KMS-11 (cell line): ENCODE measurements around the gene NELL2.

Source experiments
- H2AFZ ChIP-seq: fragments of 200-600 bp; sonication (generic); 2 replicates; pipeline ENCODE4 v1.6.1; 2016; ENCODE audit warnings: antibody characterized with exemption, mixed run types, low read depth
- H3K27ac ChIP-seq: fragments of 200-600 bp; sonication (generic); 2 replicates; pipeline ENCODE4 v1.6.1; 2016; ENCODE audit warnings: mild to moderate bottlenecking, mixed run types
- H3K27me3 ChIP-seq: fragments of 200-600 bp; sonication (generic); 2 replicates; pipeline ENCODE4 v1.6.1; 2017; ENCODE audit warnings: mild to moderate bottlenecking, low read depth, mixed run types, moderate library complexity; ENCODE audit not compliant: insufficient read depth
- H3K36me3 ChIP-seq: fragments of 200-600 bp; sonication (generic); 2 replicates; pipeline ENCODE4 v1.6.1; 2017; ENCODE audit warnings: mild to moderate bottlenecking, mixed run types; ENCODE audit not compliant: insufficient read depth
- H3K4me1 ChIP-seq: fragments of 200-600 bp; sonication (generic); 2 replicates; pipeline ENCODE4 v1.6.1; 2016; ENCODE audit warnings: mild to moderate bottlenecking, low read depth, mixed run types; ENCODE audit not compliant: poor library complexity, severe bottlenecking
- H3K4me2 ChIP-seq: fragments of 200-600 bp; sonication (generic); 2 replicates; pipeline ENCODE4 v1.7.0; 2016; ENCODE audit warnings: mild to moderate bottlenecking, mixed run types
- H3K4me3 ChIP-seq: fragments of 200-600 bp; sonication (generic); IDR thresholded peaks from 2 replicates; pipeline ENCODE4 v1.6.1; 2017; ENCODE audit warnings: low read depth, low read length, mixed read lengths; ENCODE audit not compliant: insufficient read depth
- H3K79me2 ChIP-seq: fragments of 200-600 bp; sonication (generic); 2 replicates; pipeline ENCODE4 v1.6.1; 2016; ENCODE audit warnings: low read depth, mixed run types; ENCODE audit not compliant: insufficient read depth
- H3K9ac ChIP-seq: fragments of 200-600 bp; sonication (generic); 2 replicates; pipeline ENCODE4 v1.6.1; 2016; ENCODE audit warnings: mild to moderate bottlenecking, mixed run types
- H4K20me1 ChIP-seq: fragments of 200-600 bp; sonication (generic); 2 replicates; pipeline ENCODE4 v1.6.1; 2016; ENCODE audit warnings: mild to moderate bottlenecking, mixed run types; ENCODE audit not compliant: insufficient read depth
- TF ChIP-seq, protein P1 (sequence below): fragments of 200-600 bp; sonication (generic); conservative IDR thresholded peaks from 2 replicates; pipeline ENCODE4 v1.6.1; 2017; ENCODE audit warnings: low read depth, mild to moderate bottlenecking, antibody characterized with exemption, low read length, moderate library complexity, mixed read lengths

The NELL2 gene

DNA sequence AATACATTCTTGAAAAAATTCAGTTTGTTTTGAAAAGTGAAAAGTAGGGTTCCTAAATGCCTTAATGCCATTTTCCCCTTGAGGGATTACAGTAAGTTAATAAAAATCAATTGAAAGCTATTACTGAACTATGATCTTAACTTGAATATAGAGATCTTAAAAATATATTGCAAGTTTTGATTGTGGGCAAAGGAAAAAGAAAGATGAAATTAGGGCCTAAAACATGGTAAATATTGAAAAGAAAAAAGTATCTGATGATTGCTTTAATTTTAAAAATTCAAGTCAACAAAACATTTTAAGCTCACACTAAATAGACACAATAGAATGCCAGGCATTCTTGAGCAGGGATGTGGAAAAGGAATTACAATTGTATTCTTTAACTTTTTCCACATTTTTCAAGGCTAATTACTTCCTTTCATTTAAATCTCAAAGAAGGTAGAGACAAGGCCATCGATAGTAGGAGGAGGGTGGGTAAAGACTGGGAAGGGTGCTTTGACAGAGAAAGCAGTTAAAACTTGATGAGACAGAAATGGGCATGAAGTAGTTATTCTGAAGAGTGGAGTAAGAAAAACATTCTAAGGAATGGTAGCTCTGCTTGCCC is 294.4 kb downstream of the NELL2 start:
- no peak overlapping the region for H2AFZ ChIP-seq
- H3K4me3 ChIP-seq = no peak overlapping the region
- H3K27me3 ChIP-seq = no peaks in the 10 kb centered on the region
- H3K36me3 ChIP-seq = no peaks in the 10 kb centered on the region
- TF ChIP-seq, protein P1, sequence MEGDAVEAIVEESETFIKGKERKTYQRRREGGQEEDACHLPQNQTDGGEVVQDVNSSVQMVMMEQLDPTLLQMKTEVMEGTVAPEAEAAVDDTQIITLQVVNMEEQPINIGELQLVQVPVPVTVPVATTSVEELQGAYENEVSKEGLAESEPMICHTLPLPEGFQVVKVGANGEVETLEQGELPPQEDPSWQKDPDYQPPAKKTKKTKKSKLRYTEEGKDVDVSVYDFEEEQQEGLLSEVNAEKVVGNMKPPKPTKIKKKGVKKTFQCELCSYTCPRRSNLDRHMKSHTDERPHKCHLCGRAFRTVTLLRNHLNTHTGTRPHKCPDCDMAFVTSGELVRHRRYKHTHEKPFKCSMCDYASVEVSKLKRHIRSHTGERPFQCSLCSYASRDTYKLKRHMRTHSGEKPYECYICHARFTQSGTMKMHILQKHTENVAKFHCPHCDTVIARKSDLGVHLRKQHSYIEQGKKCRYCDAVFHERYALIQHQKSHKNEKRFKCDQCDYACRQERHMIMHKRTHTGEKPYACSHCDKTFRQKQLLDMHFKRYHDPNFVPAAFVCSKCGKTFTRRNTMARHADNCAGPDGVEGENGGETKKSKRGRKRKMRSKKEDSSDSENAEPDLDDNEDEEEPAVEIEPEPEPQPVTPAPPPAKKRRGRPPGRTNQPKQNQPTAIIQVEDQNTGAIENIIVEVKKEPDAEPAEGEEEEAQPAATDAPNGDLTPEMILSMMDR = no peak
- H4K20me1 ChIP-seq = no peaks in the 10 kb centered on the region
- H3K27ac ChIP-seq = no peak overlapping the region
- H3K79me2 ChIP-seq = no peaks in the 10 kb centered on the region
- H3K4me1 ChIP-seq = no peaks in the 10 kb centered on the region
- no peak overlapping the region for H3K9ac ChIP-seq
- no peak overlapping the region for H3K4me2 ChIP-seq

- no peaks in the 10 kb centered on the region for H4K20me1 ChIP-seq
- H2AFZ ChIP-seq = no peak overlapping the region
- H3K79me2 ChIP-seq = no peaks in the 10 kb centered on the region
- TF ChIP-seq, protein P1 = no peak
- H3K4me2 ChIP-seq = no peak overlapping the region
- H3K4me3 ChIP-seq = no peak overlapping the region
- H3K9ac ChIP-seq = no peak overlapping the region
- H3K4me1 ChIP-seq = no peaks in the 10 kb centered on the region
- H3K27me3 ChIP-seq = no peaks in the 10 kb centered on the region
- no peak overlapping the region for H3K27ac ChIP-seq
- no peaks in the 10 kb centered on the region for H3K36me3 ChIP-seq
Measured at GRCh38 chr12:44574586-44574985, 301.5 kb downstream of the NELL2 start.

DNA sequence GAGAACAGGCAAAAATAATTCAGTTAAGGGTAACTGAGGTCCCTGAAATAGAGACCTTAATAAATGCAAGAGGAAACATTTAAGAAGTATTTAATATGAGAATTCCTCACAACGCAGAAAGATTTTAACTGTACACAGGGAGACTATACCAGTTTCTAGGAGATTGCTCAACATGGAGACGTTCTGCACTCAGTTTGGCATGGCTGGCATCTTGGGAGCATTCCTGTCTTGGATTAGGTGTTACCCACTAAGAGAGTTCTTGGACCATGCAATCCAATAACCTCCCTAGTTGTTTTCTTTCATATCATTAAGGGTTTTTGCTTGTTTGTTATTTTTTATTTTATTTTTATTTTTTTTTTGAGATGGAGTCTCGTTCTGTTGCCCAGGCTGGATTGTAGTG is 302.4 kb downstream of the NELL2 start:
- Histone ChIP-seq H3K4me2 (no peak overlapping the region), H3K4me3 (no peak overlapping the region), H3K27ac (no peak overlapping the region), H3K27me3 (no peaks in the 10 kb centered on the region), H3K79me2 (no peaks in the 10 kb centered on the region), H2AFZ (no peak overlapping the region), H3K9ac (no peak overlapping the region), H3K36me3 (no peaks in the 10 kb centered on the region), H3K4me1 (no peaks in the 10 kb centered on the region), H4K20me1 (no peaks in the 10 kb centered on the region)
- TF ChIP-seq, protein P1 = no peak

DNA sequence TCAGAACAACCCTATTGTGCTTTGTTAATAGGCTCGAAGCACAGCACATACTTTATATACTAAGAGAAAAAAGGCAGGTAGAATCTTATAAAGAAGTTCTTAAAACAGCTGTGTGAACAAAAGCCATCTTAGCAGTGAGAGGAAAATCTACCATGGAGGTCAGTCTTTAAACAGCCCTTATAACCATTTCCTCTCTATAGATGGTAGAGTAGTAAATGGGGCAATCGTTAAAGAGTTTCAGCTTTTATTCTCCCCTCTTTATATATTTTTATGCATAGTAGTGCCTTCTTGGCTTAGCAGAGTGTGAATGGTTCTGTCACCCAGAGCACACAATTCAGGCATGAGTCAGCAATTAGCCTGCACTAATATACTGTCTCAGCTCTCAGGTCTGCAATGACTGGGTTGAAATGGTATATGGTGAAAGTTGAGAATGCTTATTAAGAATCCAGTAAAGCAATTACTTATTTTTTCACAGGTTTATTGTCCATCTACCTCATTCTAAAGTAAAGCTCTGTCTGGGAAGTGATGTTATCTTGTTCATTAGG is 305.0 kb downstream of the NELL2 start:
- Histone ChIP-seq H3K4me1 (no peaks in the 10 kb centered on the region), H3K79me2 (no peaks in the 10 kb centered on the region), H4K20me1 (no peaks in the 10 kb centered on the region), H3K27me3 (no peaks in the 10 kb centered on the region), H3K36me3 (no peaks in the 10 kb centered on the region), H3K9ac (no peak overlapping the region), H2AFZ (no peak overlapping the region), H3K27ac (no peak overlapping the region), H3K4me2 (no peak overlapping the region), H3K4me3 (no peak overlapping the region)
- TF ChIP-seq, protein P1 = no peak
